Astrocyte (in vitro differentiated cells and primary cell): ENCODE data around the gene DLGAP1. TPM values are rescaled to one million over a fixed set of nuclear protein-coding genes. Genes with fewer than 3 reads are reported as not detected.

Experiments used
- DNase-seq: peaks from one replicate; pipeline ENCODE4 v3.0.0-alpha.2; 2010; ENCODE audit warnings: low read depth
- FAIRE-seq: peaks from 2 replicates; lab custom pipeline; 2011; peaks lifted over from hg19 to GRCh38; lab: Jason Lieb, UNC
- H2AFZ ChIP-seq: 2 replicates; pipeline ENCODE4 v1.6.0; 2012; ENCODE audit warnings: low read depth, low read length, inconsistent platforms
- H3K27ac ChIP-seq: 2 replicates; pipeline ENCODE4 v1.5.1; 2011; ENCODE audit warnings: low read depth, low read length, inconsistent platforms
- H3K27me3 ChIP-seq: 2 replicates; pipeline ENCODE4 v1.6.0; 2011; ENCODE audit warnings: low read length, inconsistent platforms; ENCODE audit not compliant: insufficient read depth
- H3K36me3 ChIP-seq: 2 replicates; pipeline ENCODE4 v1.5.1; 2011; ENCODE audit warnings: low read length, inconsistent platforms; ENCODE audit not compliant: insufficient read depth
- H3K4me1 ChIP-seq: 2 replicates; pipeline ENCODE4 v1.5.1; 2011; ENCODE audit warnings: low read length, inconsistent platforms; ENCODE audit not compliant: insufficient read depth
- H3K4me2 ChIP-seq: 2 replicates; pipeline ENCODE4 v1.6.0; 2012; ENCODE audit warnings: low read length, inconsistent platforms
- H3K4me3 ChIP-seq: 2 replicates; pipeline ENCODE4 v1.5.1; 2011; ENCODE audit warnings: low read depth, mild to moderate bottlenecking, low read length, inconsistent platforms; ENCODE audit not compliant: insufficient read depth
- H3K79me2 ChIP-seq: 2 replicates; pipeline ENCODE4 v1.6.0; 2012; ENCODE audit warnings: mild to moderate bottlenecking, low read length, inconsistent platforms; ENCODE audit not compliant: insufficient read depth
- H3K9ac ChIP-seq: 2 replicates; pipeline ENCODE4 v1.6.0; 2012; ENCODE audit warnings: mild to moderate bottlenecking, low read length, inconsistent platforms
- H3K9me3 ChIP-seq: 2 replicates; pipeline ENCODE4 v1.5.1; 2012; ENCODE audit warnings: low read depth, mild to moderate bottlenecking, low read length, inconsistent platforms; ENCODE audit not compliant: insufficient read depth
- H4K20me1 ChIP-seq: 2 replicates; pipeline ENCODE4 v1.6.0; 2012; ENCODE audit warnings: low read length, inconsistent platforms; ENCODE audit not compliant: insufficient read depth
- H3K27ac Mint-ChIP-seq: one replicate; pipeline ENCODE4 v1.8.0; 2021; ENCODE audit warnings: mild to moderate bottlenecking, mixed read lengths; ENCODE audit not compliant: unreplicated experiment
- H3K27me3 Mint-ChIP-seq: one replicate; pipeline ENCODE4 v1.8.0; 2021; ENCODE audit warnings: low read depth, mixed read lengths; ENCODE audit not compliant: unreplicated experiment
- H3K36me3 Mint-ChIP-seq: one replicate; pipeline ENCODE4 v1.8.0; 2021; ENCODE audit warnings: low read depth, mixed read lengths; ENCODE audit not compliant: unreplicated experiment
- H3K4me1 Mint-ChIP-seq: one replicate; pipeline ENCODE4 v1.8.0; 2021; ENCODE audit warnings: low read depth, mixed read lengths; ENCODE audit not compliant: unreplicated experiment
- H3K4me3 Mint-ChIP-seq: one replicate; pipeline ENCODE4 v1.8.0; 2021; ENCODE audit warnings: mild to moderate bottlenecking, moderate library complexity, mixed read lengths; ENCODE audit not compliant: unreplicated experiment
- H3K9me3 Mint-ChIP-seq: one replicate; pipeline ENCODE4 v1.8.0; 2021; ENCODE audit warnings: mild to moderate bottlenecking, mixed read lengths; ENCODE audit not compliant: unreplicated experiment
- EZH2 ChIP-seq: IDR thresholded peaks from 2 replicates; pipeline ENCODE4 v1.6.1; 2012; ENCODE audit warnings: mild to moderate bottlenecking, low read length, inconsistent platforms; ENCODE audit not compliant: insufficient read depth
- total RNA-seq: library from RNA; stranded (reverse); gene quantifications from 2 replicates; pipeline ENCODE4 v1.2.1, GENCODE V29; 2021
- TF ChIP-seq, protein P1 (sequence below): IDR thresholded peaks from 2 replicates; pipeline ENCODE4 v1.5.1; 2011; ENCODE audit warnings: low read depth, mild to moderate bottlenecking, inconsistent platforms, low read length, moderate library complexity; ENCODE audit not compliant: insufficient read depth

DLGAP1 gene
- total RNA-seq, 1 donor from 2014 or later: 2.3 TPM

DNA sequence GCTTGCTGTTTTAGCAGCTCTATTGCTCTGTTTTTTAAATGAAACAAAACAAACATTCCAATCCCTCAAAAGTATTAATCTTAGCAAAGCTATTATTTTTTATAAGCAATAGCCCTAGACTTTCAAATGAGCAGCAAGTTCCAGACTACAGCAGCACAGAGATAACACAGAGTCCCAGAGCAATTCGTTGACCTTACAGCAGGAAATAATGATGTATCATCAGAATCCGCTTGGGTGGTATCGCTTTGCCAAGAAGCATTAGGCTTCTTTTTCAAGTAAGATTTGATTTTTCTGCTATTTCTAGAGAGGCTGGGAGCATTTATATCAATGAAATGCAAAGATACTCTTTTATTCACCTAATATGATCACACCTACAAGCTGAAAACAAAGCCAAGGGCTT is 209.7 kb downstream of the DLGAP1 start:
- no peaks in the 10 kb centered on the region for H3K4me1 ChIP-seq
- no peaks in the 10 kb centered on the region for H3K36me3 ChIP-seq
- no peak overlapping the region for H3K9ac ChIP-seq
- no peak for DNase-seq
- no peak overlapping the region for H3K4me2 ChIP-seq
- Mint-ChIP-seq H3K4me3 (no peak overlapping the region), H3K36me3 (no peaks in the 10 kb centered on the region), H3K9me3 (no peaks in the 10 kb centered on the region), H3K27ac (no peak overlapping the region), H3K27me3 (peaks cover 5% of the 10 kb centered on the region), H3K4me1 (no peaks in the 10 kb centered on the region)
- H3K79me2 ChIP-seq: no peaks in the 10 kb centered on the region
- H3K27ac ChIP-seq: no peak overlapping the region
- H2AFZ ChIP-seq: no peak overlapping the region
- FAIRE-seq: no peak
- no peaks in the 10 kb centered on the region for H3K9me3 ChIP-seq
- no peaks in the 10 kb centered on the region for H4K20me1 ChIP-seq
- no peak overlapping the region for H3K4me3 ChIP-seq
- no peak for TF ChIP-seq EZH2
- TF ChIP-seq, protein P1, sequence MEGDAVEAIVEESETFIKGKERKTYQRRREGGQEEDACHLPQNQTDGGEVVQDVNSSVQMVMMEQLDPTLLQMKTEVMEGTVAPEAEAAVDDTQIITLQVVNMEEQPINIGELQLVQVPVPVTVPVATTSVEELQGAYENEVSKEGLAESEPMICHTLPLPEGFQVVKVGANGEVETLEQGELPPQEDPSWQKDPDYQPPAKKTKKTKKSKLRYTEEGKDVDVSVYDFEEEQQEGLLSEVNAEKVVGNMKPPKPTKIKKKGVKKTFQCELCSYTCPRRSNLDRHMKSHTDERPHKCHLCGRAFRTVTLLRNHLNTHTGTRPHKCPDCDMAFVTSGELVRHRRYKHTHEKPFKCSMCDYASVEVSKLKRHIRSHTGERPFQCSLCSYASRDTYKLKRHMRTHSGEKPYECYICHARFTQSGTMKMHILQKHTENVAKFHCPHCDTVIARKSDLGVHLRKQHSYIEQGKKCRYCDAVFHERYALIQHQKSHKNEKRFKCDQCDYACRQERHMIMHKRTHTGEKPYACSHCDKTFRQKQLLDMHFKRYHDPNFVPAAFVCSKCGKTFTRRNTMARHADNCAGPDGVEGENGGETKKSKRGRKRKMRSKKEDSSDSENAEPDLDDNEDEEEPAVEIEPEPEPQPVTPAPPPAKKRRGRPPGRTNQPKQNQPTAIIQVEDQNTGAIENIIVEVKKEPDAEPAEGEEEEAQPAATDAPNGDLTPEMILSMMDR: no peak
- H3K27me3 ChIP-seq: no peaks in the 10 kb centered on the region

DNA sequence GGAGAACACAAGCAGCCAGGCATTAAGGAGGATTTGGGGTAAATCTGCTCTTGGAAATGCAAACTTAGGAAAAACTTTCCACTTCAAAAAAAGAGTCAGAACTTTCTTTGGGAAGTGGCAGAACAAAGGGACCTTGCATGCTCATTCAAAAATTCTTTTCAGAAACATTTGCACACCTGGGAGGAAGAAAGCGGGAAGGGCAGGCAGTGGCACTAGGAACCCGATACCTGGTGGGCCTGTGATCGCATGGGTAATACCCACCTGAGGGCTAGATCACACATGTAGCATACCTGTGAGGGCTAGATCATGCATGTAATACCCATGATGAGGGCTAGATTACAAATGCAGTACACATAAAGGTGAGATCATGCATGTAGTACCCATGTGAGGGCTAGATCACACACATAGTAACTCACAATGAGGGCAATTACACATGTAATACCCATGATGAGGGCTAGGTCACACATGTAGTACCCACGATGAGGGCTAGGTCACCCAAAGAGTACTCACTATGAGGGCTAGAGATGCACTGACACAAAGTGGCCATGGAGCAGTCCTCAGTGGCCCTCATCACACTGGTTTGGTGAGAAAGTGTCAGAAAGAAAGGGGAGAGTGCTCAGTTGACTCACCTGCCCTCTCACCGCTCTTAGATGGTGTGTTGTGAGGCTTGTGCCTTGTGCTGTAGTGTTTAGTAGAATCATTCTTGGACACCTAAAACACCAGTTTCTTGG is 212.5 kb downstream of the DLGAP1 start:
- no peak overlapping the region for H3K4me3 Mint-ChIP-seq
- no peaks in the 10 kb centered on the region for H3K4me1 ChIP-seq
- FAIRE-seq: no peak
- no peak overlapping the region for H2AFZ ChIP-seq
- no peak overlapping the region for H3K9ac ChIP-seq
- H3K9me3 ChIP-seq: no peaks in the 10 kb centered on the region
- DNase-seq: no peak
- no peaks in the 10 kb centered on the region for H3K4me1 Mint-ChIP-seq
- H3K36me3 Mint-ChIP-seq: no peaks in the 10 kb centered on the region
- TF ChIP-seq, protein P1: no peak
- no peak for TF ChIP-seq EZH2
- no peak overlapping the region for H3K4me3 ChIP-seq
- no peaks in the 10 kb centered on the region for H4K20me1 ChIP-seq
- no peaks in the 10 kb centered on the region for H3K79me2 ChIP-seq
- no peaks in the 10 kb centered on the region for H3K36me3 ChIP-seq
- H3K27me3 Mint-ChIP-seq: no peaks in the 10 kb centered on the region
- H3K27ac Mint-ChIP-seq: no peak overlapping the region
- H3K4me2 ChIP-seq: no peak overlapping the region
- H3K27me3 ChIP-seq: no peaks in the 10 kb centered on the region
- no peaks in the 10 kb centered on the region for H3K9me3 Mint-ChIP-seq
- H3K27ac ChIP-seq: no peak overlapping the region

DNA sequence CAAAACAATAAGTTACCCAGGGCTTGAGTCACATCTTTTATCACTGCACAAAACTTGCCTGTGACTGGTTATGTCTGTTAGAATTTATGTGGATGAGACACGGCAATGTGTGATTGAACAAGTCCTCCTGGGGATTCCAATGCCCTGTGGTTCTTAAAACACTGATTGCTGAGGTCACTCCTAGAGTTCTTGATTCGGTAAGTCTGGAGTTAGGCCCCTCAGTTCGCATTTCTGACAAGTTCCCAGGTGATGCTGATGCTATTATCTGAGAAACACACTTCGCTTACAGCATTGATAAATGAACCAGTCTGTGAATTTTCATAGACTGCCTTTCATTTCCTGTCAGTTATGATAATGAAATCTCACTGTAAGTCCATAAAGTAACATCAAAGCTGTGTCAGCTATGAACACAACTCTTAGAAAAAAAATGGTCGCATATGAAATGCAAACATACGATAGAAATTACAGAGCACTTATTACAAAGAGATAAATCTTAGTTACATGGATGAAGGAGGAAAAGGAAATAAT is 214.0 kb downstream of the DLGAP1 start:
- Histone ChIP-seq H3K27ac (no peak overlapping the region), H3K9me3 (no peaks in the 10 kb centered on the region), H3K9ac (no peak overlapping the region), H2AFZ (no peak overlapping the region), H3K4me2 (no peak overlapping the region), H3K79me2 (no peaks in the 10 kb centered on the region), H3K36me3 (no peaks in the 10 kb centered on the region), H3K4me3 (no peak overlapping the region), H4K20me1 (no peaks in the 10 kb centered on the region), H3K4me1 (no peaks in the 10 kb centered on the region), H3K27me3 (no peaks in the 10 kb centered on the region)
- Mint-ChIP-seq H3K27ac (no peak overlapping the region), H3K36me3 (no peaks in the 10 kb centered on the region), H3K4me1 (peaks cover 4% of the 10 kb centered on the region), H3K9me3 (no peaks in the 10 kb centered on the region), H3K4me3 (no peak overlapping the region), H3K27me3 (no peaks in the 10 kb centered on the region)
- DNase-seq (no peak), FAIRE-seq (no peak)
- TF ChIP-seq EZH2: no peak
- TF ChIP-seq, protein P1: no peak
